ENCODE data around the gene CACNA1G.
A peak's percentile ranks its signal among the peaks of the same experiment; 100 is the strongest.

CACNA1G gene

DNA sequence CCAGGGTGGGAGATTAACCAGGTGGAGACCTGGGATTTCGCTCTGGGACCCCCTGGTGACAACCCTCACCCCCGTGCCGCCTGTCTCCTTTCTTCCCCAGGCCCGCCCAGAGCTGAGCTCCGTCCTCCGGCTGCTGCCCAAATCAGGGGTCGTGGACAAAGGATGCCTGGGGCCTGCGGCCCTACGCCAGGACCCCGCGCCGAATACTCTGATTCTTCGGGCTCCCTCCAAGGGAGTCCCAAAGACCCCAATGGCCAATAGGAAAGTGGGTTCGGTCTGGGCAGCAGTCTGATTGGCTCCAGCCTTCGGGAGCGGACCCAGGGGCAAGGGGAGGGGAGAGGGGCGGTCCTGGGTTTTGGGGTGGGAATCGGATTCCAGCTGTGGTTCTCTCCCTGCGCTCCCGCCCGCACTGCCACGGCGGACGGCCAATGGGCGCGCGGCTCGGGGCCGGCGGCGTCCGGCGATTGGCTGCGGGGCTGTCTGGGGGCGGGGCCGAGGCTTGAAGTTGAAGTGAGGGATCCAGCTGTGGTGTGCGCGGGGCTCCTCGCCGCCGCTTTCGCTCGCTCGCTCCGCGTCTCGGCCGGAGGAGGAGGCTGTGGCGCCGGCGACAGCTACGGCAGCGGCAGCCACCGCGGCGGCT lies at the start of gene CACNA1G:
Gene CACNA1G, plus strand, starts transcription at position 531 of the 640 bp plus-strand sequence. CDS start 745 bp downstream, outside the sequence.
- peak; percentile 87 for DNase-seq

DNA sequence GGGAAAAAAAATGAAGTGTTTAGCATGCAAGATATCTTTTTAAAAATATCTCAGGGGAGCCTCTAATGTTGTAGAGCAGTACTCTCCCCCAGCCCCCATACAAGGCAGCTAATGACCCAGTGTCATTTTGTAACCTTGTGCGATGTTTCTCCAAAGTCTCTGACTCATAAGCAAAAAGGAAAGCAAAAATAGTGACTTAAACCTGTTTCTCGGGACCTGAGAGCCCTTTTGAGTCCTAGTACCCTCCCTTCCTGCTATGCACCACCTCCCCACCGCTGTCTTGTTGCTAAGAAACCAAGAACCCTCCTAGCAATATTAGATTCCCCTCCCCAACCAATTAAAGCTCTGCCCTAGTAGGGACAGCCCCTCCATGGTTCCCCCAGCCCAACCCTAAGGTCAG lies 49.5 kb upstream of the CACNA1G start:
- peak; percentile 68 for DNase-seq

- no peak for DNase-seq
Observed at GRCh38 chr17:50513495-50513894, 47.0 kb upstream of the CACNA1G start.

GRCh38 chr17:50514388-50514787 lies 46.1 kb upstream of the CACNA1G start:
- DNase-seq, result no peak

- no peak for DNase-seq
Observed at GRCh38 chr17:50514936-50515702, 45.4 kb upstream of the CACNA1G start.

GRCh38 chr17:50517011-50517410 lies 43.5 kb upstream of the CACNA1G start:
- DNase-seq, result no peak

DNA sequence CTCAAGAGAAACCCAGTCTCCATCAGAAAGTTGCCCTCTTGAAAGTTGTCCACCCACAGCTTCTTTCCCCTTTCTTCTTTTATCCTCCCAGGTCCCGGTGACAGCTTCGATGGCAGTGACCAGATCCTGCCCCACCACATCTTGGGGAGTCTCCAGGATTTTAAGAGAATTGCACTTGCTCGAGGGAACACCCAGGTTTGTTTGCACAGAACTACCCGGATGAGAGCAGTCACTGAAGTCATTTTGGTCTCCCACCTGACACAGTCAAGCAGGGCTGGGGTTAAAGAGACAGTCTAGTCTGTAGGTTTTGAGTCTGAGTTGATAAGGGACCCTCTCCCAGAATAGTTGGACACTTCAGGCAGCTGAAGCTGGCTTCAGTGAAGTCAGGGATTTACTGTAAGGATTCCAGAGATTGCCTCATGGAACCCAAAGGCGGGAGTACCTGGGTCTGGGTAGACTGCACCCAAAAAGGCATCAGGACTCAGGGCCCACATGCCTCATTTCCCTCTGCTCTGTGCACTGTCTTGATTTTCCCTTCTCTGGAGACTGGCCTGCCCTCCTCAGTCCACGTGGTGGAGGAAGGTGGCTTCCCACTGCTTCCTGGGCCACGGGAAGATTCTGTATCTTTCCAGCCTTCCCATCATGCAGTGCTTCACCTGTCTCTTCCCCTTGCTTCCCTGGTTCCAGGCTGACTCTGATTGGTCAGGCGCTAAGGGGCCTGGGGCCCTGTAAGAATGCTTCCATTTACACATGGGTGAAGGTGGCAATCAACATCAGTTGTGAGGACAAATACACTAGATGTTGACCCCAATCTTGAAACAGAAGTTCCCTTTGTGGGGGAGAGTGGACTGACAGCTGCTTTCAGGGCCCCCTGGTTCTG lies 42.8 kb upstream of the CACNA1G start:
- DNase-seq, result no peak

DNA sequence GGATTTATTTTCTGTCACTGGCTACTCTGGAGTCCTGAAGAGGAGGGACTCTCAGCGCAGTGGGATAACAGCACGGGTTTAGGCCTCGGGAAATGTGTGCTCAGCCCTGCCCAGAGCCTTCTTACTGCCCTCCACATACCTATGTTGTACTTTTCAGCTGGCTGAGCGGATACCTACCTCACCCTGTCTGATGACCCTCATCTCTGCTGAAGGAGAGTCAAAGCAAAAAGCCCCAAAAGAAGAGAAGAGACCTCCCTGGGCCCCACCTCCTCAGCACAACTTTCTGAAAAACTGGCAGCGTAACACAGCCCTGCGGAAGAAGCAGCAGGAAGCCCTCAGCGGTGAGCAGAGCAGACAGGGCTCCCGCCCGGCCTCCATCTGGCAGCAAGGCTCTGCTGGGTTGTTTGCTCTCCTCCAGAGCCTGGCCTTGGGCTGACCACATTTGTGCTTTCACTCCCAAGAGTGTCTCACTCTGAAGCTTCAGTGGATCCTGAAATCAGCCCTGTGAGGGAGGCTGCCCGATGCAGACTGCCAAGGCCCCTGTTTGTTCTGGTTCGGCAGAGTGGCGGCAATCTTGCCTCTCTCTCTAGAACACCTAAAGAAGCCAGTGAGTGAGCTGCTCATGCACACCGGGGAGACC lies 42.0 kb upstream of the CACNA1G start:
- no peak for DNase-seq

GRCh38 chr17:50519141-50519834 lies 41.2 kb upstream of the CACNA1G start:
- DNase-seq, result no peak

GRCh38 chr17:50520483-50520882 lies 40.0 kb upstream of the CACNA1G start:
- DNase-seq, result no peak

- no peak for DNase-seq
Observed at GRCh38 chr17:50521514-50521913, 39.0 kb upstream of the CACNA1G start.

- no peak for DNase-seq
Observed at GRCh38 chr17:50522766-50523165, 37.7 kb upstream of the CACNA1G start.

GRCh38 chr17:50523208-50523607 lies 37.3 kb upstream of the CACNA1G start:
- no peak for DNase-seq

GRCh38 chr17:50524838-50525237 lies 35.7 kb upstream of the CACNA1G start:
- no peak for DNase-seq

- DNase-seq, result no peak
Observed at GRCh38 chr17:50527155-50527762, 33.3 kb upstream of the CACNA1G start.

GRCh38 chr17:50527949-50528474 lies 32.5 kb upstream of the CACNA1G start:
- no peak for DNase-seq

- no peak for DNase-seq
Observed at GRCh38 chr17:50529849-50530248, 30.7 kb upstream of the CACNA1G start.

DNA sequence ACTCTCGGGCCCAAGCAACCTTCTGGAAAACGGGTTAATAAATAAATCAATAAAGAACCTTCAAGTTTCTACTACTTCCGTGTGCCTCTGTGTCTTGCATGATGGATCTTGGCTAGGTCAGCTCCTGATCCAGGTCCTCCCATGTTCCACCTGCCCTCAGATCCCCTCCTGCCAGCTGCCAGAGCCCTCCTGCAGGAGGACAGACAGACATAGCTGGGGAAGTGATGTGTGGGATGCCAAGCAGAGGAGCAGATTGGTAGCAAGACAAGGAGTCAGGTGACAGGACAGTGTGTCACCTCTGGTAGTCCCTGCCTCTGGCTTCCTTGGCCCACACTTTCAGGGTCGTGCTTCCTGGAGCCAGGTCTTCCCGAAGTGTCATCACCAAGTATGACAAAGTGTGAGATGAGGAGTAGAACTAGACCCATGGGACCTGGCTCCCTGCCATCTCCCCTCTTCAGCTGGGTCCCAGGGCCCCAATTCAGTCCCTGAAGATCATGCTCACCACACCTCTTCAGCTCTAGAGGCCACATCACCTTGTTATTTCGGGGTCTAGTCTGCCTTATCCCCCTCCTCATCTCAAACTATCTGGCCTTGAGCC lies 29.0 kb upstream of the CACNA1G start:
- DNase-seq, result no peak

DNA sequence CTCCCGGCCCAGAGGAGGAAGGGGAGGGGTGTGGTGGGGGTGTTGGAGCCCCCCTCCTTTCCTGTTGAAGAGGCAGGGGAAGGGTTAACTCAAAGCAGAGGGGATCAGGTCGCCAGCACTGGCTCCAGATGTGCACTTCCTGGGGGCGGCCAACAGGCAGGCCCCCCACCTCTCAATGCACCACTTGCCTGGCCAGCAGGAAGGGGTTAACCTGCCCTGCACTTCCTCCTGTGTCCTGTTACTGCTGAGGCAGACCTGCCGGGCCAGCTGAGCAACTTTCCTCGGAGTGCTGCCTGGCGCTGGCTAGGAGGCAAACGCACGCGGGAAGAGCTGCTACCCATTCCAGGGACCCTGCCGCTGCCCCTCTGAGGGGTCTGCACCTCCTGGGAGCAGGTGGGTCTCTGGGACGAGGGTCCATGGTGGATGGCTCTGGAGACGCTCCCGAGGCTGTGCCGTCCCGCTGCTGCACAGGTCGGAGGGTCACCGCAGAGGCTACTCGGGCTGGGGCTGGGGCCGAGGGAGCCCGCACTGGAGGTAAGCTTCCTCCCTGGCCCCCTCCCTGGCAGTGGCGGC lies 28.0 kb upstream of the CACNA1G start, which contains the start of gene EPN3:
Gene EPN3, plus strand, starts transcription at position 284 of the 573 bp plus-strand sequence. CDS start 3,822 bp downstream, outside the sequence.
- no peak for DNase-seq

GRCh38 chr17:50533185-50533584 lies 27.3 kb upstream of the CACNA1G start:
- no peak for DNase-seq

- DNase-seq, result no peak
Observed at GRCh38 chr17:50533720-50534148, 26.8 kb upstream of the CACNA1G start.

Data from stimulated activated CD4-positive, alpha-beta T cell treated with anti-CD3 and anti-CD28 coated beads, Interleukin-1b, Interleukin-23, amount 100 ng/mL, for 48 hours (primary cell).